ENCODE results near the gene DAPP1. TPM values are rescaled to one million over a fixed set of nuclear protein-coding genes. Genes with fewer than 3 reads are reported as not detected.

Gene DAPP1
- total and polyA plus RNA-seq, 2 experiments from 2014 or later = not detected

DNA sequence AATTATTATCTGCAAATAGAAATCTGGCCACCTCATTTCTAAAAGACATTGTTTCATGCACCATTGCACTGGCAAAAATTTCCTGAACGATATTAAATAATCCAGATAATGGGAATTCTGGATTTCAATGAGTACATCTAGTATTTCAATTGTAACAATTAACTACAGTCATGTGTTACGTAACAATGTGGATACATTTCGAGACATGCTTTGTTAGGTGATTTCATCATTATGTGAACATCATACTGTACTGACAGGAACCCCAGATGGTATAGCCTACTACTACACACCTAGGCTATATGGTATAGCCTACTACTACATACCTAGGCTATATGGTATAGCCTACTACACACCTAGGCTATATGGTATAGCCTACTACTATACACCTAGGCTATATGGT lies 62.8 kb downstream of the DAPP1 start:
- Histone ChIP-seq H3K4me1 (ENCODE audit: insufficient read depth) (no peaks in the 10 kb centered on the region), H3K9me2 (ENCODE audit: insufficient read depth) (no peaks in the 10 kb centered on the region), H4K20me1 (replicated peaks; ENCODE audit: insufficient read depth) (no peaks in the 10 kb centered on the region), H3K4me3 (no peak overlapping the region), H2AFZ (no peak overlapping the region), H3K27me3 (ENCODE audit: insufficient read depth) (no peaks in the 10 kb centered on the region), H3F3A (replicated peaks; ENCODE audit: low read depth) (no peaks in the 10 kb centered on the region), H3K79me2 (replicated peaks; ENCODE audit: insufficient read depth) (no peaks in the 10 kb centered on the region), H3K36me3 (ENCODE audit: insufficient read depth) (no peaks in the 10 kb centered on the region), H3K27ac (ENCODE audit: low read depth) (no peak overlapping the region), H3K4me2 (no peak overlapping the region)
- Mint-ChIP-seq H3K27me3 (ENCODE audit: insufficient read depth, low read depth, poor library complexity) (no peaks in the 10 kb centered on the region), H3K4me3 (no peak overlapping the region), H3K4me1 (no peaks in the 10 kb centered on the region), H3K36me3 (ENCODE audit: low read depth) (peaks cover 8% of the 10 kb centered on the region; the same call in 2 of the 3 replicates), H3K27ac (no peak overlapping the region), H3K9me3 (no peaks in the 10 kb centered on the region)
- ATAC-seq = no peak
- no peak for DNase-seq (ENCODE audit: low spot score)
- TF ChIP-seq STAT1 (IDR thresholded peaks at IDR 0.05; ENCODE audit: unreplicated experiment) = no peak
- TF ChIP-seq CREB1 (CRISPR knock-in tag; IDR thresholded peaks at IDR 0.05; ENCODE audit: low read depth) = no peak
- no peak for TF ChIP-seq NANOG (IDR thresholded peaks at IDR 0.05; ENCODE audit: borderline replicate concordance)
- TF ChIP-seq EZH2phosphoT487 (IDR thresholded peaks at IDR 0.05; ENCODE audit: unreplicated experiment) = no peak

DNA sequence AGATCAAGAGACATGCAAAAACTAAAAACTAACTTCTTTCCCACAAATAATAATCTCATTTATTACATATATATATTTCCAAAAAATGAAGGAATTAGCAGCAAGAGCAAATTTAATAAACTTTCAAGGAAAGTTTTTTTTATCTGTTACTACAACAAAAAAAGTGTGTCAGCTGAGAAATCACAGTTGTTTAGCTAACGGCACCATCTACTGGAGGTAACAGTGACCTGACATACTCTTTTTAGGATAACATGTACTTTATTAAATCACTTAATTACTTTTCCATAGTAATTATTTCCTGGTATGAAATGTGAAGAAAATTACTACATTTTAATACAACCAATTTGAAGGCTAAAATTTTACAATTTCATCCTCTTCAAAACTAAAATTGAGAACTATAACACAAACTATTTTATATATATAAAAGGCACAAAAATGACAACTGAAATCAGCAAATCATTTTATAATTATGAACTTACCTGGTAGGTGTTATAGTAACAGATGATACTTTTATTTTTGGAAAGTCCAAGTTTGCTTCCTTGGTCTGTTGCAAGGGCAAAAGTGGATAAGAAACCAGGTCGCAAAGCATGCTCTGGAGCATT lies 68.5 kb downstream of the DAPP1 start:
- no peaks in the 10 kb centered on the region for H3K9me3 Mint-ChIP-seq
- no peaks in the 10 kb centered on the region for H3K4me1 Mint-ChIP-seq
- no peaks in the 10 kb centered on the region for H3K4me1 ChIP-seq (ENCODE audit: insufficient read depth)
- no peak overlapping the region for H3K4me2 ChIP-seq
- H3F3A ChIP-seq (replicated peaks; ENCODE audit: low read depth) = no peaks in the 10 kb centered on the region
- ATAC-seq = no peak
- H3K36me3 ChIP-seq (ENCODE audit: insufficient read depth) = no peaks in the 10 kb centered on the region
- peaks cover 5% of the 10 kb centered on the region; the same call in 2 of the 3 replicates for H3K36me3 Mint-ChIP-seq (ENCODE audit: low read depth)
- no peaks in the 10 kb centered on the region for H4K20me1 ChIP-seq (replicated peaks; ENCODE audit: insufficient read depth)
- no peaks in the 10 kb centered on the region; the same call in 1 of the 2 replicates for H3K79me2 ChIP-seq (replicated peaks; ENCODE audit: insufficient read depth)
- H3K4me3 ChIP-seq = no peak overlapping the region
- peak; percentile 59 for DNase-seq (ENCODE audit: low spot score)
- no peak overlapping the region for H3K27ac ChIP-seq (ENCODE audit: low read depth)
- no peaks in the 10 kb centered on the region for H3K27me3 Mint-ChIP-seq (ENCODE audit: insufficient read depth, low read depth, poor library complexity)
- H3K9me2 ChIP-seq (ENCODE audit: insufficient read depth) = no peaks in the 10 kb centered on the region
- no peaks in the 10 kb centered on the region for H3K27me3 ChIP-seq (ENCODE audit: insufficient read depth)
- TF ChIP-seq, protein P1, sequence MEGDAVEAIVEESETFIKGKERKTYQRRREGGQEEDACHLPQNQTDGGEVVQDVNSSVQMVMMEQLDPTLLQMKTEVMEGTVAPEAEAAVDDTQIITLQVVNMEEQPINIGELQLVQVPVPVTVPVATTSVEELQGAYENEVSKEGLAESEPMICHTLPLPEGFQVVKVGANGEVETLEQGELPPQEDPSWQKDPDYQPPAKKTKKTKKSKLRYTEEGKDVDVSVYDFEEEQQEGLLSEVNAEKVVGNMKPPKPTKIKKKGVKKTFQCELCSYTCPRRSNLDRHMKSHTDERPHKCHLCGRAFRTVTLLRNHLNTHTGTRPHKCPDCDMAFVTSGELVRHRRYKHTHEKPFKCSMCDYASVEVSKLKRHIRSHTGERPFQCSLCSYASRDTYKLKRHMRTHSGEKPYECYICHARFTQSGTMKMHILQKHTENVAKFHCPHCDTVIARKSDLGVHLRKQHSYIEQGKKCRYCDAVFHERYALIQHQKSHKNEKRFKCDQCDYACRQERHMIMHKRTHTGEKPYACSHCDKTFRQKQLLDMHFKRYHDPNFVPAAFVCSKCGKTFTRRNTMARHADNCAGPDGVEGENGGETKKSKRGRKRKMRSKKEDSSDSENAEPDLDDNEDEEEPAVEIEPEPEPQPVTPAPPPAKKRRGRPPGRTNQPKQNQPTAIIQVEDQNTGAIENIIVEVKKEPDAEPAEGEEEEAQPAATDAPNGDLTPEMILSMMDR (conservative IDR thresholded peaks at IDR 0.05; ENCODE audit: low read depth in 2 of 2) = peak; percentile 67 to 73
- TF ChIP-seq POLR2AphosphoS5 (IDR thresholded peaks at IDR 0.05; ENCODE audit: low read depth) = no peak
- no peak overlapping the region for H3K27ac Mint-ChIP-seq
- H2AFZ ChIP-seq = no peak overlapping the region
- H3K4me3 Mint-ChIP-seq = no peak overlapping the region

- Mint-ChIP-seq H3K27me3 (ENCODE audit: insufficient read depth, low read depth, poor library complexity) (no peaks in the 10 kb centered on the region), H3K36me3 (ENCODE audit: low read depth) (peaks cover 3% of the 10 kb centered on the region; the same call in 1 of the 3 replicates), H3K4me1 (no peaks in the 10 kb centered on the region), H3K27ac (no peak overlapping the region), H3K4me3 (no peak overlapping the region), H3K9me3 (no peaks in the 10 kb centered on the region)
- no peaks in the 10 kb centered on the region for H3K36me3 ChIP-seq (ENCODE audit: insufficient read depth)
- no peak overlapping the region for H3K4me2 ChIP-seq
- H3K79me2 ChIP-seq (replicated peaks; ENCODE audit: insufficient read depth) = no peaks in the 10 kb centered on the region; the same call in 1 of the 2 replicates
- H4K20me1 ChIP-seq (replicated peaks; ENCODE audit: insufficient read depth) = no peaks in the 10 kb centered on the region
- H3K4me3 ChIP-seq = no peak overlapping the region
- DNase-seq (ENCODE audit: low spot score) = no peak
- no peak overlapping the region for H2AFZ ChIP-seq
- ATAC-seq = no peak
- H3K27me3 ChIP-seq (ENCODE audit: insufficient read depth) = no peaks in the 10 kb centered on the region
- H3K27ac ChIP-seq (ENCODE audit: low read depth) = no peak overlapping the region
- H3K9me2 ChIP-seq (ENCODE audit: insufficient read depth) = no peaks in the 10 kb centered on the region
- H3K4me1 ChIP-seq (ENCODE audit: insufficient read depth) = no peaks in the 10 kb centered on the region
- no peaks in the 10 kb centered on the region for H3F3A ChIP-seq (replicated peaks; ENCODE audit: low read depth)
- TF ChIP-seq, protein P1 (conservative IDR thresholded peaks at IDR 0.05; ENCODE audit: low read depth in 2 of 2) = no peak
Measured at GRCh38 chr4:99885687-99886086, 69.1 kb downstream of the DAPP1 start.

Measured in GM23338 (cell line).